Activated CD8-positive, alpha-beta memory T cell treated with anti-CD3 and anti-CD28 coated beads, Interleukin-2, amount 10 ng/mL, durations not matched to agents 7 days and 5 days (primary cell): Measurements from ENCODE around the gene EXD3. TPM values are rescaled to one million over a fixed set of nuclear protein-coding genes. Genes with fewer than 3 reads are reported as not detected.

Experiments
- ATAC-seq: fragments of 150-1000 bp; cut with Tn5 transposase; one replicate; pipeline ENCODE4 v1.10.0; 2021; ENCODE audit warnings: moderate library complexity
- CTCF ChIA-PET: fragments of 350-600 bp; sonication (Branson Sonifier 250); formaldehyde crosslinking; loops from one replicate; lab custom pipeline; 2021; ENCODE audit warnings: antibody characterized with exemption; lab: Charles Lee
- DNase-seq: peaks from one replicate; pipeline ENCODE4 v3.0.0-alpha.2; 2020
- H3K27ac Mint-ChIP-seq: one replicate; pipeline ENCODE4 v1.8.0; 2021; ENCODE audit warnings: mild to moderate bottlenecking, mixed read lengths
- H3K27me3 Mint-ChIP-seq: one replicate; pipeline ENCODE4 v1.8.0; 2021; ENCODE audit warnings: mixed read lengths
- H3K36me3 Mint-ChIP-seq: one replicate; pipeline ENCODE4 v1.8.0; 2021; ENCODE audit warnings: mild to moderate bottlenecking, mixed read lengths
- H3K4me1 Mint-ChIP-seq: one replicate; pipeline ENCODE4 v1.8.0; 2021; ENCODE audit warnings: mixed read lengths
- H3K4me3 Mint-ChIP-seq: one replicate; pipeline ENCODE4 v1.8.0; 2021; ENCODE audit warnings: mild to moderate bottlenecking, moderate library complexity, mixed read lengths
- H3K9me3 Mint-ChIP-seq: one replicate; pipeline ENCODE4 v1.8.0; 2022; ENCODE audit warnings: low read depth, mixed read lengths
- total RNA-seq, 2 experiments: library from RNA; stranded (reverse); gene quantifications; one replicate each; pipeline ENCODE4 v1.2.3, GENCODE V29; 2021

EXD3 gene
- total RNA-seq, 2 experiments from 2014 or later, result 9.2 to 19.8 TPM

- Mint-ChIP-seq H3K27me3 (peaks cover 7% of the 10 kb centered on the region), H3K36me3 (peaks cover 6% of the 10 kb centered on the region), H3K4me3 (no peak overlapping the region), H3K9me3 (peaks cover 10% of the 10 kb centered on the region), H3K4me1 (peaks cover 17% of the 10 kb centered on the region), H3K27ac (no peak overlapping the region)
- CTCF ChIA-PET, result no interaction called here
- no peak for ATAC-seq
- no peak for DNase-seq
These were observed 99.2 kb downstream of the EXD3 start for GRCh38 chr9:137323531-137324331.

DNA sequence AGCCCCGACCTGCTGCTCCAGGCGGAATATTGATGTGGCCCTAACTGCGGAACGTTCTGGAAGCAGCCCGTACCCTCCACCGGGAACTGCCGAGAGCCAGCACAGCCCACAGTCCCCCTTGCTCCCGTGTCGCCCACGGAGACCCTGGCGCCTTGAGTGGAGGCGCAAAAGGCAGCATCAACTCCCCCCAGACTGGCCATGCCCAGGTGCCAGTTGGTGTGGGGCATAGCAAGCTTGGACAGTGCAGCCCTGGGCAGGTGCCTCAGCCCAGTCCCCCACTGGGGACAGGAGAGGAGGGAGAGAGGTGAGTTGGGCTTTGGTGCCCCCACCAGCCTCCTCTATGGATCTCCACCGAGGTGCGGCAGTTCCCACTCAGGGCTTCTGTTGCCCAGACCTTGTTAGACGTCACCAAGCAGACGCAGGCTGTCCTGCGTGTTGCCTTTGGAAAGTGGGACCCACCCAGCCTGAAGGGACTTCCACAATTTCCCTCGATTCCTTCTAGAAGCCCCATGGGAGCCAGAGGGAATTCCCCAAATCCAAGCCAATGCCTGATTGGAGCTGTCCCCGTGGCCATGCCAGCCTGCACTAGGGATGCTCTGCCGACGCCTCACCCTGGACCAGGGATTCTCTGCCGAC is 101.1 kb downstream of the EXD3 start:
- Mint-ChIP-seq H3K9me3 (peaks cover 5% of the 10 kb centered on the region), H3K4me1 (peaks cover 16% of the 10 kb centered on the region), H3K4me3 (no peak overlapping the region), H3K36me3 (peaks cover 3% of the 10 kb centered on the region), H3K27me3 (peaks cover 7% of the 10 kb centered on the region), H3K27ac (no peak overlapping the region)
- CTCF ChIA-PET, result no interaction called here
- DNase-seq (no peak), ATAC-seq (no peak)

- peaks cover 2% of the 10 kb centered on the region for H3K27me3 Mint-ChIP-seq
- peak overlapping the region; percentile 74 for H3K27ac Mint-ChIP-seq
- ATAC-seq (peak; percentile 63), DNase-seq (peak; percentile 71)
- CTCF ChIA-PET, result interaction anchor here (0.9 to 2.0 kb wide), 3 partner anchors 16 to 26 kb away, joined by 3 to 12 read pairs (median 5); partner anchors contain the start of gene NRARP
- H3K36me3 Mint-ChIP-seq, result no peaks in the 10 kb centered on the region
- H3K4me3 Mint-ChIP-seq, result no peak overlapping the region
- H3K9me3 Mint-ChIP-seq, result no peaks in the 10 kb centered on the region
- peaks cover 11% of the 10 kb centered on the region for H3K4me1 Mint-ChIP-seq
These were observed 102.2 kb downstream of the EXD3 start for GRCh38 chr9:137320555-137321384.

- no peak for ATAC-seq
These were observed 103.0 kb downstream of the EXD3 start for GRCh38 chr9:137319739-137320551.

GRCh38 chr9:137319011-137319738 is 103.8 kb downstream of the EXD3 start:
- Mint-ChIP-seq H3K27ac (no peak overlapping the region), H3K9me3 (no peaks in the 10 kb centered on the region), H3K4me1 (peaks cover 11% of the 10 kb centered on the region), H3K4me3 (no peak overlapping the region), H3K36me3 (no peaks in the 10 kb centered on the region), H3K27me3 (no peaks in the 10 kb centered on the region)
- ATAC-seq, result no peak
- CTCF ChIA-PET, result interaction anchor here (0.6 to 2.0 kb wide), 3 partner anchors 8 to 227 kb away, joined by 3 to 12 read pairs (median 3); partner anchors contain the start of gene NRARP
- DNase-seq, result no peak

More at GRCh38 chr9:137319739-137320551, 103.0 kb downstream of the EXD3 start:
- Mint-ChIP-seq H3K4me3 (no peak overlapping the region), H3K27ac (peak overlapping the region; percentile 74), H3K27me3 (no peaks in the 10 kb centered on the region), H3K36me3 (no peaks in the 10 kb centered on the region), H3K9me3 (no peaks in the 10 kb centered on the region), H3K4me1 (peaks cover 11% of the 10 kb centered on the region)
- no peak for DNase-seq
- CTCF ChIA-PET, result interaction anchor here (0.6 to 2.0 kb wide), 5 partner anchors 9 to 226 kb away, joined by 3 to 12 read pairs (median 3); partner anchors contain the start of gene NRARP

DNA sequence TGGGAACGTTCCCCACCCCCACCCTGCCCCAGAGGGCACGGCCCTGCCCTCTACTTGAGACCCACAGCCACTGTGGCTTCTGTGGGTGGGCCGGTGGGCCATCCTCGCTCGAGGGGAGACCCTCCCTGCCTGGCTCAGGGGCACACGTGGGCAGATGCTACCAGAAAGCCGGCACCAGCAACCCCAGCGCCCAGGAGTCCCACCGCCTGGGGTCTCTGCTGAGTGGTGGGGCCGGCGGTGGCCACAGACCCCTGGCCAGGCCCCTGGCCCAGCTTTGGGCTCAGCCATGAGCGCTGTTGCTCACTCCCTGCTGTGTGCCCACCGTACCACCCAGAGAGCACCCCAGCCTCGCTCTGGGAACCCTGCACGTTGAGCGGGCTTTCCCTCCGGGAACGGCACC is 104.4 kb downstream of the EXD3 start:
- H3K4me3 Mint-ChIP-seq, result no peak overlapping the region
- no peaks in the 10 kb centered on the region for H3K36me3 Mint-ChIP-seq
- no peak for ATAC-seq
- H3K9me3 Mint-ChIP-seq, result no peaks in the 10 kb centered on the region
- no peak for DNase-seq
- peaks cover 11% of the 10 kb centered on the region for H3K4me1 Mint-ChIP-seq
- no peak overlapping the region for H3K27ac Mint-ChIP-seq
- CTCF ChIA-PET, result no interaction called here
- no peaks in the 10 kb centered on the region for H3K27me3 Mint-ChIP-seq

DNA sequence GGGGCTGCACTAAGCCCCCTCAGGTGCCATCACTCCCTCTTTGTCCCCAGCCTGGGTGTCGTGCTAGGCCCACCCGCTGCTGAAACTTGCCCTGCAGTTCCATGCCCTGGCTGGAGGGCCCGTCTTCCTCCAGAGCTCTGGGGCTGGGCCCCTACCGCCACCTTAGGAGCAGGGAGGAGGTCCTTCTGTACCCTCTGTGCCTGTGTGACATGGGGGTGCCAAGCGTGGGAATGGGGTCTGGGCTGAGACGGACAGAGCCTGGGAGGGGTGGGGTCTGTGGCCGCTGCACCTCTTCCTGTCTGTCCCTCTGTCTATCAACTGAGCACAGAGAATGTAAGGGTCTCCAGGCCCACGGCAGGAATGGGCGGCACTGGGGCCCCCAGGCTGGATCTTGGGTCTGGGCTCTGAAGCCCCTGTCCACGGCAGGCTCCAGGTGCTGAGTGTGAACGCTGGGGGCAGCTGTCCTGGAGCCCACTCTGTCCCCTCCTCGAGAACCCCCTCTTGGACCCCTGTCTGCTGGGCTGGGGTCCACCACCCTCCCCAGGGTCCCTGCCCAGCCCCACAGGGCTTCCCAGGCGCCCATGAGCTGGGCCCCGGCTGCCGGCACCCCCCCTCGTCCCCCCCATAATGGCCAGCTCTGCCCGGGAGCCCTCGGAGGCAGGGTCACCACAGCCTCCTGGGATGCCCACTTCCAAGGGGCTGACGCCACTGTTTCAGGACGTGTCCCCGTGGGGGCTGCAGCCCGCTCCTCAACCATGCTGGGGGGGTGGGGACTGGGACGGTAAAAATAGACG is 105.0 kb downstream of the EXD3 start:
- no peak for ATAC-seq
- Mint-ChIP-seq H3K27me3 (no peaks in the 10 kb centered on the region), H3K36me3 (no peaks in the 10 kb centered on the region), H3K4me3 (no peak overlapping the region), H3K4me1 (peaks cover 11% of the 10 kb centered on the region), H3K9me3 (no peaks in the 10 kb centered on the region), H3K27ac (no peak overlapping the region)
- DNase-seq, result no peak
- CTCF ChIA-PET, result no interaction called here

- ATAC-seq (no peak), DNase-seq (no peak)
- no peaks in the 10 kb centered on the region for H3K27me3 Mint-ChIP-seq
- no peak overlapping the region for H3K4me3 Mint-ChIP-seq
- no peak overlapping the region for H3K27ac Mint-ChIP-seq
- H3K9me3 Mint-ChIP-seq, result no peaks in the 10 kb centered on the region
- H3K4me1 Mint-ChIP-seq, result peaks cover 11% of the 10 kb centered on the region
- H3K36me3 Mint-ChIP-seq, result no peaks in the 10 kb centered on the region
- CTCF ChIA-PET, result interaction anchor here (1.3 to 1.9 kb wide), 4 partner anchors 14 to 288 kb away, joined by 3 to 5 read pairs (median 4); partner anchors contain the start of genes EXD3, NOXA1 and NRARP
These were observed 105.8 kb downstream of the EXD3 start for GRCh38 chr9:137317021-137317717.

- no peaks in the 10 kb centered on the region for H3K27me3 Mint-ChIP-seq
- CTCF ChIA-PET, result interaction anchor here (1.2 to 1.9 kb wide), 5 partner anchors 10 to 287 kb away, joined by 3 to 5 read pairs (median 4); partner anchors contain the start of genes EXD3, NOXA1 and NRARP
- peaks cover 7% of the 10 kb centered on the region for H3K4me1 Mint-ChIP-seq
- H3K9me3 Mint-ChIP-seq, result no peaks in the 10 kb centered on the region
- peak overlapping the region; percentile 26 for H3K4me3 Mint-ChIP-seq
- H3K36me3 Mint-ChIP-seq, result no peaks in the 10 kb centered on the region
- no peak overlapping the region for H3K27ac Mint-ChIP-seq
- ATAC-seq, result peak; percentile 46
- peak; percentile 47 for DNase-seq
These were observed 106.7 kb downstream of the EXD3 start for GRCh38 chr9:137316012-137316981.

DNA sequence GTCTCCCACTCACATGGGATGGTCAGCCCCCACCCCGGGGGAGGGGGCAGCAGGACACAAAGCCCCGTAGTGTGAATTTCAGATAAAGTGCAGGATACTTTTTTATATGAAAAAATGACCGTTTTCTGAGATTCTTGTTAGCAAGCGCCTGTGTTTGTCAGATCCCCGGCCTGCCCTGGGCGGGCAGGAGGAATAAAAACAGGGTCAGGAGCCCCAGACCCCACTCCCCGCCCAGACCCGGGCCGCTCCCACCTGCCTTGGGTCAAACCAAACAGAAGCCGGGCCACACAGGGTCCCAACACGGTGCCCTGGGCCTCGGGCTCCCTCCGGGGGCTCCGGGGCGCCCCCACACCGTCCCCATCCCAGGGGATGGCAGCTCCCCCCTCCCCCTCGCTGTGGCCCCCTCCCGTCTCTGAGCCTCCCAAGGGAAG is 107.4 kb downstream of the EXD3 start:
- ATAC-seq, result no peak
- DNase-seq, result no peak

More for the DNA sequence above, 107.4 kb downstream of the EXD3 start:
- no peaks in the 10 kb centered on the region for H3K36me3 Mint-ChIP-seq
- no peaks in the 10 kb centered on the region for H3K27me3 Mint-ChIP-seq
- CTCF ChIA-PET, result interaction anchor here (1.2 to 1.9 kb wide), 5 partner anchors 9 to 286 kb away, joined by 3 to 5 read pairs (median 4); partner anchors contain the start of genes EXD3, NOXA1 and NRARP
- H3K4me1 Mint-ChIP-seq, result peaks cover 5% of the 10 kb centered on the region
- no peak overlapping the region for H3K27ac Mint-ChIP-seq
- no peak overlapping the region for H3K4me3 Mint-ChIP-seq
- no peaks in the 10 kb centered on the region for H3K9me3 Mint-ChIP-seq
